ENCODE measurements around the gene ZYG11A.

Gene ZYG11A

GRCh38 chr1:52892424-52893215 is 50.1 kb downstream of the ZYG11A start:
- Mint-ChIP-seq H3K27ac (no peak overlapping the region), H3K4me3 (no peak overlapping the region), H3K36me3 (ENCODE audit: low read depth) (no peaks in the 10 kb centered on the region), H3K4me1 (peaks cover 14% of the 10 kb centered on the region), H3K27me3 (ENCODE audit: low read depth, poor library complexity) (no peaks in the 10 kb centered on the region), H3K9me3 (no peaks in the 10 kb centered on the region)
- TF ChIP-seq, protein P1, sequence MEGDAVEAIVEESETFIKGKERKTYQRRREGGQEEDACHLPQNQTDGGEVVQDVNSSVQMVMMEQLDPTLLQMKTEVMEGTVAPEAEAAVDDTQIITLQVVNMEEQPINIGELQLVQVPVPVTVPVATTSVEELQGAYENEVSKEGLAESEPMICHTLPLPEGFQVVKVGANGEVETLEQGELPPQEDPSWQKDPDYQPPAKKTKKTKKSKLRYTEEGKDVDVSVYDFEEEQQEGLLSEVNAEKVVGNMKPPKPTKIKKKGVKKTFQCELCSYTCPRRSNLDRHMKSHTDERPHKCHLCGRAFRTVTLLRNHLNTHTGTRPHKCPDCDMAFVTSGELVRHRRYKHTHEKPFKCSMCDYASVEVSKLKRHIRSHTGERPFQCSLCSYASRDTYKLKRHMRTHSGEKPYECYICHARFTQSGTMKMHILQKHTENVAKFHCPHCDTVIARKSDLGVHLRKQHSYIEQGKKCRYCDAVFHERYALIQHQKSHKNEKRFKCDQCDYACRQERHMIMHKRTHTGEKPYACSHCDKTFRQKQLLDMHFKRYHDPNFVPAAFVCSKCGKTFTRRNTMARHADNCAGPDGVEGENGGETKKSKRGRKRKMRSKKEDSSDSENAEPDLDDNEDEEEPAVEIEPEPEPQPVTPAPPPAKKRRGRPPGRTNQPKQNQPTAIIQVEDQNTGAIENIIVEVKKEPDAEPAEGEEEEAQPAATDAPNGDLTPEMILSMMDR (IDR thresholded peaks at IDR 0.05): no peak
- no peak for DNase-seq

- no peak for DNase-seq
- Mint-ChIP-seq H3K36me3 (ENCODE audit: low read depth) (no peaks in the 10 kb centered on the region), H3K27me3 (ENCODE audit: low read depth, poor library complexity) (no peaks in the 10 kb centered on the region), H3K4me1 (peaks cover 43% of the 10 kb centered on the region), H3K9me3 (no peaks in the 10 kb centered on the region), H3K4me3 (no peak overlapping the region), H3K27ac (no peak overlapping the region)
- TF ChIP-seq, protein P1 (IDR thresholded peaks at IDR 0.05): no peak
These were observed 56.9 kb downstream of the ZYG11A start for GRCh38 chr1:52899445-52899894.

- TF ChIP-seq, protein P1 (IDR thresholded peaks at IDR 0.05): no peak
- H3K4me3 Mint-ChIP-seq: no peak overlapping the region
- H3K4me1 Mint-ChIP-seq: peaks cover 48% of the 10 kb centered on the region
- no peaks in the 10 kb centered on the region for H3K9me3 Mint-ChIP-seq
- peaks cover 4% of the 10 kb centered on the region for H3K27me3 Mint-ChIP-seq (ENCODE audit: low read depth, poor library complexity)
- no peak for DNase-seq
- H3K36me3 Mint-ChIP-seq (ENCODE audit: low read depth): no peaks in the 10 kb centered on the region
- no peak overlapping the region for H3K27ac Mint-ChIP-seq
These were observed 57.8 kb downstream of the ZYG11A start for GRCh38 chr1:52900402-52900801.

DNA sequence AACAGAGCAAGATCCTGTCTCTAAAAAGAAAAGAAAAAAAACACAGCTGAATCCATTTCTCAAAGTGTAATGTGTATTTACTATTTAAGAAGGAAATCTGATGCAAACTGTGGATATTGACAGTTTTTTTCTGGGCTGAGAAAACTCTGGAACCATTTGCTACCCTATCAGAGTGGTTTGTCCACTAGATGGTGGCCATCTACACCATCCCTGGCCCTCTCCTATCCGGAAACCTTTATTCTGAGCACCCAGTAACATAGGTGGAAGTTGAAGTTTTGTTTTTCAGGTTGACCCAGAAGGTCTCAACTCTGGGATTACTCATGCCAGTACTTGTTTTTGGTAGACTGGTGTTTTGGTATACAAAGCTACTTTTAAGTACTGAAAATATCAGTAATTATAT is 58.8 kb downstream of the ZYG11A start:
- Mint-ChIP-seq H3K4me3 (no peak overlapping the region), H3K27me3 (ENCODE audit: low read depth, poor library complexity) (peaks cover 4% of the 10 kb centered on the region), H3K4me1 (peaks cover 50% of the 10 kb centered on the region), H3K9me3 (no peaks in the 10 kb centered on the region), H3K36me3 (ENCODE audit: low read depth) (no peaks in the 10 kb centered on the region), H3K27ac (no peak overlapping the region)
- TF ChIP-seq, protein P1 (IDR thresholded peaks at IDR 0.05): no peak
- DNase-seq: no peak

DNA sequence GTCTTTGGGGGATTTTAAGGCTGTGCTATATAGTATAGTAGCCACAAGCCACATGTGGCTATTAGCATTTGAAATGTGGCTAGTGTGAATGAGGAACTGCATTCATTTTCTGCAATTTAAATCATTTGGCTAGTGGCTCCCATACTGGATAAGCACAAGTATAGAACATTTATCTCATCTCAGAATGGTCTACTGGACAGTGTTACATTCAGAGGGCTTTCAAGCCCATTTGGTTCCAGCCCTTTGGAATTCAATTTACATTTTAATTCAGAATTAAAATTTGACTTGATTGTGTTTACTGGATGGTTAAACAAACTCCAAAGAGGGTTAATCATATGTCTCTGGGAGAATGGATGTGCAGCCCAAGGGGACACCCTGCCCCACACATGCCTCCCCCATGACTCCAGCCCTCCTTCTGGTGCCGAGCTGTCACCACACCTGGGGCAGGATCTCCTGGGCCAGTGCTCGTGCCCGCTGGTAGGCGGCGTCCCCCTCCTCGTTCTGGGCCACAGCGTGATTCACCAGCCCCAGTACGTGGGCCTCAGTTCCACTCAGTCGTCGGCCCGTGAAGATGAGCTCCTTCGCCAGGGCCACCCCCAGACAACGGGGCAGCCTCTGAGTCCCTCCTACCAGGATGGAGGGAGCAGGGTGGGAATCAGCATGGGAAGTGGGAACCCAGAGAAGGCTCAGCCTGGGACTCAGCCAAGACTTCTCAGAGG is 61.8 kb downstream of the ZYG11A start:
- Mint-ChIP-seq H3K4me3 (no peak overlapping the region), H3K4me1 (peaks cover 28% of the 10 kb centered on the region), H3K27me3 (ENCODE audit: low read depth, poor library complexity) (peaks cover 4% of the 10 kb centered on the region)

More for the DNA sequence above, 61.8 kb downstream of the ZYG11A start:
- Mint-ChIP-seq H3K9me3 (no peaks in the 10 kb centered on the region), H3K36me3 (ENCODE audit: low read depth) (no peaks in the 10 kb centered on the region), H3K27ac (no peak overlapping the region)
- DNase-seq: no peak
- TF ChIP-seq, protein P1 (IDR thresholded peaks at IDR 0.05): no peak
